Cardiac muscle cell (in vitro differentiated cells and primary cell): ENCODE results near the gene MFF. TPM values are rescaled to one million over a fixed set of nuclear protein-coding genes. Genes with fewer than 3 reads are reported as not detected.

Experiments used
- DNase-seq, 2 donors: peaks; one replicate each; pipeline versions ENCODE4 v3.0.0 to v3.0.0-alpha.2; 2010 to 2017; ENCODE audit warnings: low read depth in 1 of 2, low spot score in 1 of 2
- H3K27ac ChIP-seq: fragments of 200-600 bp; sonication (generic); 2 replicates; pipeline ENCODE4 v1.5.1; 2016
- H3K27me3 ChIP-seq: fragments of 200-600 bp; sonication (generic); 2 replicates; pipeline ENCODE4 v1.6.0; 2016; ENCODE audit warnings: control low read depth
- H3K36me3 ChIP-seq: fragments of 200-600 bp; sonication (generic); 2 replicates; pipeline ENCODE4 v1.5.1; 2016; ENCODE audit warnings: control low read depth
- H3K4me1 ChIP-seq: fragments of 200-600 bp; sonication (generic); 2 replicates; pipeline ENCODE4 v1.8.1; 2017; ENCODE audit warnings: low read depth, mild to moderate bottlenecking, mixed run types
- H3K4me3 ChIP-seq: fragments of 200-600 bp; sonication (generic); 2 replicates; pipeline ENCODE4 v1.5.1; 2016; ENCODE audit warnings: mild to moderate bottlenecking
- H3K9me3 ChIP-seq: fragments of 200-600 bp; sonication (generic); 2 replicates; pipeline ENCODE4 v1.5.1; 2017; ENCODE audit warnings: low read depth, mild to moderate bottlenecking, control low read depth
- CTCF ChIP-seq: IDR thresholded peaks from 2 replicates; pipeline ENCODE4 v1.5.1; 2012; ENCODE audit warnings: low read depth, mild to moderate bottlenecking, low read length
- polyA plus RNA-seq: library from polyadenylated mRNA; unstranded; fragments of >200 nt; fragmentation: Nextera tagmentation; extraction: Ambion mirVana; gene quantifications from 2 replicates; pipeline ENCODE4 v1.2.1, GENCODE V29; 2016
- total RNA-seq: library from RNA; depleted of rRNA; stranded (reverse); fragments of >200 nt; gene quantifications from 2 replicates; pipeline ENCODE4 v1.2.3, GENCODE V29; 2016

The MFF gene
- total and polyA plus RNA-seq, 2 experiments from 2014 or later, result 109 to 125 TPM

GRCh38 chr2:227368574-227368973 lies 43.5 kb downstream of the MFF start:
- no peaks in the 10 kb centered on the region for H3K27me3 ChIP-seq
- no peaks in the 10 kb centered on the region for H3K36me3 ChIP-seq
- DNase-seq, result no peak
- no peaks in the 10 kb centered on the region for H3K9me3 ChIP-seq
- no peak overlapping the region for H3K27ac ChIP-seq
- no peak for TF ChIP-seq CTCF
- H3K4me1 ChIP-seq, result no peaks in the 10 kb centered on the region
- H3K4me3 ChIP-seq, result no peak overlapping the region

DNA sequence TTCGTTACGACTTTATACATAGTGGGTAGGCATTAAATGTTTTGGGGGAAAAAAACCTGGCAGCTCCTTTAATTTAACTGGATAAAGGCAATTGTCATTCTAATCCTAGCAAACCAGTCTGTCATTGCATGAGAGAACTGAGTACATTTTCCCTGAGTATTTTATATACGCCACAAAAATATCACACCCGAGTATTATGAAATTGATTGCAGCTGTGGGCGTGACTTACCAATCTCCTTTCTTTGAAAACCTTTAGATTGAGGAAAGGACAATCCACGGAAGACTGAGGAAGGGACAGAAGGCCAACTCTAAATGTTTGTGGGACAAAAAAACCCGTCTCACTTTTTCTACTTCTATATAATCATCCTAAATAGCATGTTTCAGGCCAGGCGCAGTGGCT lies 45.0 kb downstream of the MFF start:
- Histone ChIP-seq H3K4me3 (no peak overlapping the region), H3K9me3 (no peaks in the 10 kb centered on the region), H3K27ac (no peak overlapping the region), H3K36me3 (no peaks in the 10 kb centered on the region), H3K4me1 (no peaks in the 10 kb centered on the region), H3K27me3 (no peaks in the 10 kb centered on the region)
- DNase-seq, result peak in 1 of 2 donors; percentile 21
- TF ChIP-seq CTCF, result no peak

DNA sequence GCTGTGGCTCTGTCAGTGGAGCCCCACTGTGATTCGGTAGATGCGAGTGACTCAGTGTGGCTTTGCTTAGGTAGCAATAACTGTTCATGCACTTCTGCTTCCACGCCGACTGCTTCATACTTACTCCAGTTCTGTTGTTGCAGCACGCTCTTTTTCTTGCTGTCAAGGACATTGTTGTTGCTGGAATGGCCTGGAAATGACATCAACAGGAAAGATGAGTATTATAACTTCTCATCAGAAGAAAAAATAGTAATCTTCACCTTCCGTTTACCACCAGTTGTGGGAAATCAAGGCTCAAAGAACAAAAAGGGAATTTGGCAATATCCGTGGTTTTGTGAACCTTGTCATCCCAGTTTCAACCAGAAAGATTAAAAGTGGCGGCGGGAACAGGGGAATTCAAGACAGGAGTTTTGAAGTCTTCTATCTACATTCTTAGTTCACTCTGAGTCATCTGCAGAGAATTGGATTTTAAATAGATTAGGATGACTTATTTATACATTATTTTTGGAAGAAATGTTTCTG lies 45.8 kb downstream of the MFF start:
- H3K4me1 ChIP-seq, result no peaks in the 10 kb centered on the region
- peak in 1 of 2 donors; percentile 89 for DNase-seq
- no peak overlapping the region for H3K4me3 ChIP-seq
- no peaks in the 10 kb centered on the region for H3K9me3 ChIP-seq
- no peaks in the 10 kb centered on the region for H3K27me3 ChIP-seq
- H3K36me3 ChIP-seq, result no peaks in the 10 kb centered on the region
- no peak for TF ChIP-seq CTCF
- H3K27ac ChIP-seq, result no peak overlapping the region

- Histone ChIP-seq H3K27ac (no peak overlapping the region), H3K27me3 (no peaks in the 10 kb centered on the region), H3K9me3 (no peaks in the 10 kb centered on the region), H3K4me3 (no peak overlapping the region), H3K4me1 (no peaks in the 10 kb centered on the region), H3K36me3 (no peaks in the 10 kb centered on the region)
- no peak for TF ChIP-seq CTCF
- DNase-seq, result no peak
Measured at GRCh38 chr2:227373389-227373788, 48.3 kb downstream of the MFF start.

GRCh38 chr2:227374158-227374557 lies 49.1 kb downstream of the MFF start:
- Histone ChIP-seq H3K27ac (no peak overlapping the region), H3K27me3 (no peaks in the 10 kb centered on the region), H3K4me3 (no peak overlapping the region), H3K36me3 (no peaks in the 10 kb centered on the region), H3K9me3 (no peaks in the 10 kb centered on the region), H3K4me1 (no peaks in the 10 kb centered on the region)
- peak in 1 of 2 donors; percentile 89 for DNase-seq
- TF ChIP-seq CTCF, result no peak
